ENCODE results near the gene HDGFL2. TPM values are rescaled to one million over a fixed set of nuclear protein-coding genes. Genes with fewer than 3 reads are reported as not detected.

Gene HDGFL2
- total and polyA plus RNA-seq, 7 experiments from 2014 or later = 14.0 to 64.6 (median 31.5) TPM

DNA sequence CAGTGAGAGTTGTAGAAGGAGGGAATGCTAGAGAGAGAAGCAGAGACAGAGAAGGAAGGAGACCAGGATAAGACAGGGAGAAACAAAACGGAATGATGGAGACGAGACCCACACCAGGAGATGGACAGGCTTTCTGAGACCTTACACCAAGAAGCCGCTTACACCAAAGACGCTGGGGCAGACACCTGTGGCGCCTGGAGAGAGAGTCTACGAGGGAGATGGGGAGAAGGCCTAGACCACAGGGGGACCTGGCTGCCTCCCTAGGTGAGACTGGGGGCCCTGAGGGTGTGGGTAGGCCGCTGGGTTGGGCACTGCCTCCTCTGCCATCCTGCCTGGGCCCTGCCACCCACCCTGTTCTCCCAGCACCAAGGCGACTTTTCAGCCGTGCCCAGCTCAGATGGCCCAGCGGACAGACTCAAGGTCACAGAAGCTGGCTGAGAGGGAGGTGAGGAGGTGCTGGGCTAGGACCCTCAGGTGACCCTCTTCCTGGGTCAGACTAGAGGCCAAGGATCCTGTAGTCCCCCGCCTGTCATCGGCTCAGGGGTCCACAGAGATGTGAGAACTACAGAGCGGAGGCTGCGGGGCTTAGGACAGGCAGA, 57.9 kb downstream of the HDGFL2 start:
- Mint-ChIP-seq H3K4me1 (peaks cover 0 to 4% (median 0%) of the 10 kb centered on the region in 7 donors), H3K36me3 (no peaks in the 10 kb centered on the region), H3K9me3 (no peaks in the 10 kb centered on the region), H3K27me3 (peaks cover 0 to 15% (median 4%) of the 10 kb centered on the region in 5 donors), H3K4me3 (no peak overlapping the region), H3K27ac (no peak overlapping the region)
- no peak overlapping the region for H3K4me3 ChIP-seq (ENCODE audit: low read length)
- H3K27me3 ChIP-seq (ENCODE audit: control insufficient read depth in 2 of 2, insufficient read depth in 2 of 2, low read length in 2 of 2) = no peaks in the 10 kb centered on the region
- no peaks in the 10 kb centered on the region for H3K4me1 ChIP-seq (ENCODE audit: control insufficient read depth in 2 of 2, insufficient read depth in 2 of 2, low read length in 2 of 2)
- intact Hi-C loops (cut with micrococcal nuclease) = no loop called here
- POLR2A ChIA-PET = no interaction called here
- ATAC-seq (no peak), DNase-seq (no peak)
- CTCF ChIA-PET = no interaction called here
- no peak overlapping the region for H3K27ac ChIP-seq (ENCODE audit: low read depth, low read length)
- no peaks in the 10 kb centered on the region for H3K36me3 ChIP-seq (ENCODE audit: control insufficient read depth in 2 of 3, insufficient read depth in 3 of 3, low read length in 3 of 3)
- no peaks in the 10 kb centered on the region for H3K9me3 ChIP-seq (ENCODE audit: control insufficient read depth in 2 of 3, low read length in 3 of 3)

DNA sequence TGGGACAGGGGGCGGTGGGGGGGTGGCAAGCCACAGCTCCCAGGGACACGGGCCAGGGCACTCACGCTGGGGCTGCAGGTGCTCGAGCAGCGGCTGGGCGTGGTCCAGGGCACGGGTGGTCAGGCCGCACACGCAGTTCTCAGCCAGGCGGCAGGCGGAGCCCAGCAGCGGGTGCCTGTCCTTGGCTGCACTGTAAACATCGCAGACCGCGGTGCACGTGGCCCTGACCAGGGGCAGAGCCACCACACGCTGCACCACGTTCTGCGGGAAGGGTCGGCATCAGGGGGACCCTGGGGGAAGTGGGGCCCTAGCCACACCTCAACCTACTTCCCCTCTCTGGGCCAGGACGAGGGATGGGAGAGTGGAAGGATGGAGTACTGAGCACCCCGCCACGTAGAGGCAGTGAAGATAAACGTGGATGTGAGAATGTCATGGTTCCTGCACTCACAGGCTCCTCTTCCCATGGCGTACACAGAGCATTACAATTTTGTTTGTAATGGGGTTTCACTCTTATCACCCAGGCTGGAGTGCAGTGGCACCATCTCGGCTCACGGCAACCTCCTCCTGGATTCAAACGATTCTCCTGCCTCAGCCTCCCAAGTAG, 59.6 kb downstream of the HDGFL2 start:
- H3K4me1 Mint-ChIP-seq = peaks cover 0 to 8% (median 5%) of the 10 kb centered on the region in 7 donors
- ChIA-PET CTCF (no interaction called here), POLR2A (no interaction called here)
- no peak overlapping the region for H3K4me3 Mint-ChIP-seq
- no peaks in the 10 kb centered on the region for H3K9me3 ChIP-seq (ENCODE audit: control insufficient read depth in 2 of 3, low read length in 3 of 3)
- no peak overlapping the region for H3K4me3 ChIP-seq (ENCODE audit: low read length)
- no peak overlapping the region for H3K27ac Mint-ChIP-seq
- H3K4me1 ChIP-seq (ENCODE audit: control insufficient read depth in 2 of 2, insufficient read depth in 2 of 2, low read length in 2 of 2) = no peaks in the 10 kb centered on the region
- peaks cover 0 to 22% (median 12%) of the 10 kb centered on the region in 5 donors for H3K27me3 Mint-ChIP-seq
- ATAC-seq (peak; percentile 18), DNase-seq (no peak)
- intact Hi-C loops (cut with micrococcal nuclease) = no loop called here
- H3K9me3 Mint-ChIP-seq = no peaks in the 10 kb centered on the region
- no peaks in the 10 kb centered on the region for H3K36me3 ChIP-seq (ENCODE audit: control insufficient read depth in 2 of 3, insufficient read depth in 3 of 3, low read length in 3 of 3)
- no peaks in the 10 kb centered on the region for H3K27me3 ChIP-seq (ENCODE audit: control insufficient read depth in 2 of 2, insufficient read depth in 2 of 2, low read length in 2 of 2)
- H3K27ac ChIP-seq (ENCODE audit: low read depth, low read length) = no peak overlapping the region
- no peaks in the 10 kb centered on the region for H3K36me3 Mint-ChIP-seq

DNA sequence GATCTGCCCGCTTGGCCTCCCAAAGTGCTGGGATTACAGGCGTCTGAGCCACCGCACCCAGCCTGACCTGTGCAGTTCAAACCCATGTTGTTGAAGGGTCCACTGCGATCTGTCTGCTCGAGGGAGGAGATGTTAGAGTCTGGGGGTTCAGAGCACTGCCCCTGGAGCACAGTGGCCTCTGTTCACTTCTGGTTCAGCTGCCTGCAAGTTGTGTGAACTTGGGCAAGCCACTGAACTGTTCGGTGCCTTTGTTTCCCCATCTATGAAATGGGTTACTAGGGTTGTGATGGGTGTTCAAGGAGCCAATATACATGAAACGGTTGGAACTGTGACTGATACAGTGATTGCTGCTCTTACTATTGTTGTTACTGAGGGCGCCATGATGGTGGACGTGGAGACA, 61.2 kb downstream of the HDGFL2 start:
- Histone ChIP-seq H3K4me1 (ENCODE audit: control insufficient read depth in 2 of 2, insufficient read depth in 2 of 2, low read length in 2 of 2) (no peaks in the 10 kb centered on the region), H3K36me3 (ENCODE audit: control insufficient read depth in 2 of 3, insufficient read depth in 3 of 3, low read length in 3 of 3) (no peaks in the 10 kb centered on the region), H3K4me3 (ENCODE audit: low read length) (no peak overlapping the region), H3K27ac (ENCODE audit: low read depth, low read length) (no peak overlapping the region), H3K9me3 (ENCODE audit: control insufficient read depth in 2 of 3, low read length in 3 of 3) (no peaks in the 10 kb centered on the region), H3K27me3 (ENCODE audit: control insufficient read depth in 2 of 2, insufficient read depth in 2 of 2, low read length in 2 of 2) (peaks cover 0 to 4% of the 10 kb centered on the region in 2 donors)
- no peak for ATAC-seq
- CTCF ChIA-PET = no interaction called here
- Mint-ChIP-seq H3K4me3 (peak overlapping the region in 1 of 10 donors; percentile 44), H3K9me3 (no peaks in the 10 kb centered on the region), H3K4me1 (peaks cover 0 to 8% (median 5%) of the 10 kb centered on the region in 7 donors), H3K27me3 (peaks cover 3 to 22% (median 14%) of the 10 kb centered on the region in 5 donors), H3K36me3 (no peaks in the 10 kb centered on the region), H3K27ac (no peak overlapping the region)
- POLR2A ChIA-PET = no interaction called here
- no peak for DNase-seq
- intact Hi-C loops (cut with micrococcal nuclease) = no loop called here

DNA sequence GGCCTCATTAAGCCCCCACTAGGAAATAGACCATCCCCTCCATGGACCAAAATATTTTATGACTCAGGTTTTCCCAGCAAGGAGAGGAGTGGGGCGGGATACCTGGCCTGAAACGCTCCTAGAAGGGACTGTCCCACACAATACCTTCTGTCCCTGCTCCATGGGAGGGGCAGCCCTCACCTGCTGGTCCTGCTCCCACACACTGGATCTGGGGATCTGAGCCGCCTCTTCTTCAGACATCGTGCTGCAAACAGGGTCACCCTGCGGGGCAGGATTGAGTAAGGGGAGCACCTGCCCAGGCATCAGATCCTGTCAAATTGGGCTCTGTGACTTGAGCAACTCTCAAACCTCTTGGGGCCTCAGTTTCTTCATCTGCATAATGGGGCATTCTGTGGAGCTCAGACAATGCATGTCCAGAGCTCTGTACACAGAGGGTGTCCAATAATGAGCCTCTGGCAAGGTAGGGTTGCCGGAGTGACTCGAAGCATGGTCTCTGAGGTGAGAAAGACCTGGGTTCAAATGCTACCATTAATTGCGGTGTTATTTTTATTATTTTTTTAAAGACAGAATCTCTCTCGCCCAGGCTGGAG, 61.8 kb downstream of the HDGFL2 start:
- no peaks in the 10 kb centered on the region for H3K9me3 ChIP-seq (ENCODE audit: control insufficient read depth in 2 of 3, low read length in 3 of 3)
- DNase-seq (no peak), ATAC-seq (no peak)
- no peak overlapping the region for H3K27ac ChIP-seq (ENCODE audit: low read depth, low read length)
- Mint-ChIP-seq H3K9me3 (no peaks in the 10 kb centered on the region), H3K27ac (no peak overlapping the region), H3K4me3 (no peak overlapping the region), H3K27me3 (peaks cover 3 to 23% (median 15%) of the 10 kb centered on the region in 5 donors), H3K36me3 (no peaks in the 10 kb centered on the region), H3K4me1 (peaks cover 0 to 8% (median 5%) of the 10 kb centered on the region in 7 donors)
- no peaks in the 10 kb centered on the region for H3K36me3 ChIP-seq (ENCODE audit: control insufficient read depth in 2 of 3, insufficient read depth in 3 of 3, low read length in 3 of 3)
- H3K4me1 ChIP-seq (ENCODE audit: control insufficient read depth in 2 of 2, insufficient read depth in 2 of 2, low read length in 2 of 2) = no peaks in the 10 kb centered on the region
- POLR2A ChIA-PET = no interaction called here
- H3K4me3 ChIP-seq (ENCODE audit: low read length) = no peak overlapping the region
- H3K27me3 ChIP-seq (ENCODE audit: control insufficient read depth in 2 of 2, insufficient read depth in 2 of 2, low read length in 2 of 2) = peaks cover 0 to 4% of the 10 kb centered on the region in 2 donors
- intact Hi-C loops (cut with micrococcal nuclease) = no loop called here
- CTCF ChIA-PET = no interaction called here

- CTCF ChIA-PET = interaction anchor here (0.6 kb wide), 1 partner anchor 992 kb away, joined by 3 read pairs; no protein-coding TSS in a partner anchor
- Mint-ChIP-seq H3K36me3 (peaks cover 0 to 4% (median 0%) of the 10 kb centered on the region in 5 donors), H3K9me3 (peaks cover 0 to under 1% (median 0%) of the 10 kb centered on the region in 11 donors), H3K4me1 (peaks cover 0 to 12% (median 8%) of the 10 kb centered on the region in 7 donors), H3K4me3 (peak within 1 kb of the TSS in 4 of 10 donors; percentile 23 to 65 (median 54)), H3K27me3 (peaks cover 3 to 34% (median 21%) of the 10 kb centered on the region in 5 donors), H3K27ac (no peak within 1 kb of the TSS)
- ATAC-seq (peak; percentile 67), DNase-seq (peak in 5 of 9 donors; percentile 15 to 33 (median 23))
- H3K4me1 ChIP-seq (ENCODE audit: control insufficient read depth in 2 of 2, insufficient read depth in 2 of 2, low read length in 2 of 2) = no peaks in the 10 kb centered on the region
- H3K27me3 ChIP-seq (ENCODE audit: control insufficient read depth in 2 of 2, insufficient read depth in 2 of 2, low read length in 2 of 2) = peaks cover 0 to 4% of the 10 kb centered on the region in 2 donors
- no peak within 1 kb of the TSS for H3K27ac ChIP-seq (ENCODE audit: low read depth, low read length)
- H3K4me3 ChIP-seq (ENCODE audit: low read length) = no peak within 1 kb of the TSS
- H3K9me3 ChIP-seq (ENCODE audit: control insufficient read depth in 2 of 3, low read length in 3 of 3) = no peaks in the 10 kb centered on the region
- POLR2A ChIA-PET = no interaction called here
- intact Hi-C loops (cut with micrococcal nuclease) = no loop called here
- H3K36me3 ChIP-seq (ENCODE audit: control insufficient read depth in 2 of 3, insufficient read depth in 3 of 3, low read length in 3 of 3) = no peaks in the 10 kb centered on the region
Measured at GRCh38 chr19:4534836-4535658, 63.0 kb downstream of the HDGFL2 start, which contains the start of gene PLIN5. TSS of gene PLIN5 (minus strand) at chr19:4535224. CDS start at chr19:4534074, 1,150 bp downstream.

DNA sequence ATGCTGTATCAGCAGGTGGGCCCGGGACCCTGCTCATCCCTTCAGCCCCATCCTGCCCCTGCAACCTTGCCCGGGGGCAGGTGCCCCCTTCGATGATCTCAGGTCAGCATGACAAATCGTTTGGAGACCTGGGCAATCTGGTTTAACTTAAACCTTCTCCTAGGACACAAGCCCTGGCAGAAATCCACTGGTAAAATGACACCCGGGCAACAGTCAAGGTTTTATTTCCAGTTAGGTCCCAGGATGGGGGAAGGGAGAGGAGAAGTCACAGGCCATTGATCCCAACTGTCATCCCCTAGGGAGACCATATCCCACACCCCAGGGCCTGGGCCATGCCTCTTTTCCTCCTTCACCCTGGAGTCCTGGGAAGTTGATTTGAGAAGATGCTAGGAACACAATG, 64.7 kb downstream of the HDGFL2 start:
- ChIA-PET CTCF (no interaction called here), POLR2A (no interaction called here)
- H3K27ac ChIP-seq (ENCODE audit: low read depth, low read length) = no peak overlapping the region
- H3K9me3 ChIP-seq (ENCODE audit: control insufficient read depth in 2 of 3, low read length in 3 of 3) = peaks cover 0 to 4% (median 0%) of the 10 kb centered on the region in 3 experiments
- H3K4me1 Mint-ChIP-seq = peaks cover 0 to 16% (median 13%) of the 10 kb centered on the region in 7 donors
- H3K36me3 Mint-ChIP-seq = peaks cover 0 to 4% (median 0%) of the 10 kb centered on the region in 5 donors
- H3K27ac Mint-ChIP-seq = no peak overlapping the region
- H3K36me3 ChIP-seq (ENCODE audit: control insufficient read depth in 2 of 3, insufficient read depth in 3 of 3, low read length in 3 of 3) = no peaks in the 10 kb centered on the region
- H3K27me3 ChIP-seq (ENCODE audit: control insufficient read depth in 2 of 2, insufficient read depth in 2 of 2, low read length in 2 of 2) = peaks cover 0 to 4% of the 10 kb centered on the region in 2 donors
- H3K9me3 Mint-ChIP-seq = peaks cover 0 to 4% (median 0%) of the 10 kb centered on the region in 11 donors
- peaks cover 7 to 36% (median 16%) of the 10 kb centered on the region in 5 donors for H3K27me3 Mint-ChIP-seq
- H3K4me3 ChIP-seq (ENCODE audit: low read length) = no peak overlapping the region
- ATAC-seq (no peak), DNase-seq (no peak)
- H3K4me3 Mint-ChIP-seq = no peak overlapping the region
- intact Hi-C loops (cut with micrococcal nuclease) = no loop called here
- H3K4me1 ChIP-seq (ENCODE audit: control insufficient read depth in 2 of 2, insufficient read depth in 2 of 2, low read length in 2 of 2) = no peaks in the 10 kb centered on the region

All from naive thymus-derived CD4-positive, alpha-beta T cell (primary cell).